ENCODE results near the gene TMEM69.

- TF ChIP-seq CTCF (IDR thresholded peaks at IDR 0.05) (no peak), ZNF302 (CRISPR knock-in tag; IDR thresholded peaks at IDR 0.05) (no peak), RARB (CRISPR knock-in tag; IDR thresholded peaks at IDR 0.05) (no peak), POLR2A (IDR thresholded peaks at IDR 0.05; ENCODE audit: low read length) (no peak), HOXB5 (CRISPR knock-in tag; IDR thresholded peaks at IDR 0.05) (no peak), USF2 (IDR thresholded peaks at IDR 0.05) (no peak), FOSL2 (IDR thresholded peaks at IDR 0.05) (no peak), FOSL2 (CRISPR knock-in tag; IDR thresholded peaks at IDR 0.05) (no peak), RNF2 (IDR thresholded peaks at IDR 0.05; ENCODE audit: borderline replicate concordance, low read depth) (no peak)
These were observed 13.5 kb upstream of the TMEM69 start for GRCh38 chr1:45674478-45674877.

All from A549 (cell line).